ENCODE measurements around the gene KIAA2012. TPM values are rescaled to one million over a fixed set of nuclear protein-coding genes. Genes with fewer than 3 reads are reported as not detected.

The KIAA2012 gene
- total and polyA plus RNA-seq, 2 of the 4 experiments (the other 2 are of a cell fraction) = under 0.01 to 0.09 TPM

- Histone ChIP-seq H3K14ac (replicated peaks; ENCODE audit: low read depth, low read length) (no peak overlapping the region), H2AK5ac (ENCODE audit: low read depth, low read length) (no peak overlapping the region), H2BK5ac (ENCODE audit: low read depth, low read length, poor library complexity, severe bottlenecking) (no peak overlapping the region), H3K23ac (ENCODE audit: low read depth, low read length) (no peak overlapping the region), H3K27ac (ENCODE audit: insufficient read depth, low read length) (no peak overlapping the region), H2AK9ac (replicated peaks; ENCODE audit: low read depth, low read length, poor library complexity) (no peak overlapping the region), H3K18ac (ENCODE audit: low read depth, low read length) (no peak overlapping the region), H2BK120ac (ENCODE audit: low read depth, low read length) (no peak overlapping the region), H3K4me2 (ENCODE audit: low read depth, low read length) (no peak overlapping the region), H4K8ac (ENCODE audit: low read depth in 2 of 2, low read length in 2 of 2) (no peak overlapping the region), H3K4ac (ENCODE audit: low read depth, low read length) (no peak overlapping the region), H3K4me3 (ENCODE audit: insufficient read depth, low read depth, low read length) (no peak overlapping the region), H3K9ac (ENCODE audit: low read depth, low read length) (no peak overlapping the region), H2AFZ (replicated peaks; ENCODE audit: low read length, poor library complexity) (no peak overlapping the region), H4K5ac (ENCODE audit: low read depth, low read length) (no peak overlapping the region), H3K9me1 (ENCODE audit: insufficient read depth, low read length) (0 out of 2 replicates have a peak, but pooled peaks cover 7% of the 10 kb centered on the region), H3K36me3 (ENCODE audit: control insufficient read depth, insufficient read depth, low read length) (no peaks in the 10 kb centered on the region), H3K9me3 (ENCODE audit: control insufficient read depth, insufficient read depth, low read length) (no peaks in the 10 kb centered on the region), H3K4me1 (ENCODE audit: control insufficient read depth, insufficient read depth, low read length) (peaks cover 10% of the 10 kb centered on the region), H4K91ac (ENCODE audit: insufficient read depth, low read depth, low read length) (no peak overlapping the region), H3K56ac (ENCODE audit: extremely low read depth, insufficient read depth, low read length) (no peak overlapping the region), H2BK20ac (ENCODE audit: low read depth, low read length) (no peak overlapping the region), H2BK15ac (ENCODE audit: low read depth, low read length) (no peak overlapping the region), H4K20me1 (ENCODE audit: insufficient read depth, low read length) (no peaks in the 10 kb centered on the region), H3K79me1 (ENCODE audit: low read depth in 1 of 2, low read length in 2 of 2) (no peaks in the 10 kb centered on the region), H3K27me3 (ENCODE audit: control insufficient read depth, insufficient read depth, low read length) (no peaks in the 10 kb centered on the region)
- DNase-seq (no peak), ATAC-seq (ENCODE audit: low read depth) (no peak)
- CTCF ChIA-PET = no interaction called here
- dilution Hi-C loops (cut with HindIII; ENCODE audit: low sequenced_read_pairs, unreplicated experiment) = no loop called here
- POLR2A ChIA-PET (ENCODE audit: unreplicated experiment) = no interaction called here
- intact Hi-C loops (cut with micrococcal nuclease) = no loop called here
- BruUV-seq (replicated peaks) = no TSS peak
- WGBS, 2 experiments (ENCODE audit: extremely low coverage in 2 of 2, insufficient read length in 1 of 2) = no CpG with 5 or more reads among the region's 1 CpG
- in situ Hi-C loops (cut with MboI; ENCODE audit: low sequenced_read_pairs) = no loop called here
- TF ChIP-seq, protein P1, sequence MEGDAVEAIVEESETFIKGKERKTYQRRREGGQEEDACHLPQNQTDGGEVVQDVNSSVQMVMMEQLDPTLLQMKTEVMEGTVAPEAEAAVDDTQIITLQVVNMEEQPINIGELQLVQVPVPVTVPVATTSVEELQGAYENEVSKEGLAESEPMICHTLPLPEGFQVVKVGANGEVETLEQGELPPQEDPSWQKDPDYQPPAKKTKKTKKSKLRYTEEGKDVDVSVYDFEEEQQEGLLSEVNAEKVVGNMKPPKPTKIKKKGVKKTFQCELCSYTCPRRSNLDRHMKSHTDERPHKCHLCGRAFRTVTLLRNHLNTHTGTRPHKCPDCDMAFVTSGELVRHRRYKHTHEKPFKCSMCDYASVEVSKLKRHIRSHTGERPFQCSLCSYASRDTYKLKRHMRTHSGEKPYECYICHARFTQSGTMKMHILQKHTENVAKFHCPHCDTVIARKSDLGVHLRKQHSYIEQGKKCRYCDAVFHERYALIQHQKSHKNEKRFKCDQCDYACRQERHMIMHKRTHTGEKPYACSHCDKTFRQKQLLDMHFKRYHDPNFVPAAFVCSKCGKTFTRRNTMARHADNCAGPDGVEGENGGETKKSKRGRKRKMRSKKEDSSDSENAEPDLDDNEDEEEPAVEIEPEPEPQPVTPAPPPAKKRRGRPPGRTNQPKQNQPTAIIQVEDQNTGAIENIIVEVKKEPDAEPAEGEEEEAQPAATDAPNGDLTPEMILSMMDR (conservative IDR thresholded peaks at IDR 0.05; ENCODE audit: low read depth, low read length) = no peak
- TF ChIP-seq MXI1 (IDR thresholded peaks at IDR 0.05; ENCODE audit: borderline replicate concordance, low read depth, low read length) = no peak
- no peak for TF ChIP-seq RFX5 (IDR thresholded peaks at IDR 0.05; ENCODE audit: low read depth, low read length)
- TF ChIP-seq NFE2L2 (IDR thresholded peaks at IDR 0.05; ENCODE audit: low read depth, low read length) = no peak
- no peak for TF ChIP-seq FOS (IDR thresholded peaks at IDR 0.05; ENCODE audit: low read depth, low read length)
- no peak for TF ChIP-seq CEBPB (IDR thresholded peaks at IDR 0.05; ENCODE audit: low read depth, low read length)
- TF ChIP-seq POLR2A (IDR thresholded peaks at IDR 0.05; ENCODE audit: low read depth, low read length) = no peak
- no peak for TF ChIP-seq MAFK (IDR thresholded peaks at IDR 0.05; ENCODE audit: low read depth, low read length)
- no peak for TF ChIP-seq RCOR1 (IDR thresholded peaks at IDR 0.05; ENCODE audit: insufficient replicate concordance, low read length)
- TF ChIP-seq MAZ (IDR thresholded peaks at IDR 0.05; ENCODE audit: borderline replicate concordance, low read depth, low read length) = no peak
- no peak for TF ChIP-seq USF2 (IDR thresholded peaks at IDR 0.05; ENCODE audit: low read depth, low read length)
- TF ChIP-seq SMC3 (IDR thresholded peaks at IDR 0.05; ENCODE audit: low read depth, low read length) = no peak
- TF ChIP-seq CHD1 (IDR thresholded peaks at IDR 0.05; ENCODE audit: low read depth, low read length) = no peak
- TF ChIP-seq, protein P2, sequence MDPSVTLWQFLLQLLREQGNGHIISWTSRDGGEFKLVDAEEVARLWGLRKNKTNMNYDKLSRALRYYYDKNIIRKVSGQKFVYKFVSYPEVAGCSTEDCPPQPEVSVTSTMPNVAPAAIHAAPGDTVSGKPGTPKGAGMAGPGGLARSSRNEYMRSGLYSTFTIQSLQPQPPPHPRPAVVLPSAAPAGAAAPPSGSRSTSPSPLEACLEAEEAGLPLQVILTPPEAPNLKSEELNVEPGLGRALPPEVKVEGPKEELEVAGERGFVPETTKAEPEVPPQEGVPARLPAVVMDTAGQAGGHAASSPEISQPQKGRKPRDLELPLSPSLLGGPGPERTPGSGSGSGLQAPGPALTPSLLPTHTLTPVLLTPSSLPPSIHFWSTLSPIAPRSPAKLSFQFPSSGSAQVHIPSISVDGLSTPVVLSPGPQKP (IDR thresholded peaks at IDR 0.05; ENCODE audit: borderline replicate concordance, low read depth, low read length) = no peak
- TF ChIP-seq BHLHE40 (IDR thresholded peaks at IDR 0.05; ENCODE audit: low read depth, low read length) = no peak
- TF ChIP-seq RAD21 (IDR thresholded peaks at IDR 0.05; ENCODE audit: low read length) = no peak
Observed at GRCh38 chr2:202067589-202067988, 5.5 kb upstream of the KIAA2012 start.

Data from IMR-90 (cell line).